ENCODE measurements around the gene MIER3.
"Not testable (repeated sequence)": the region's sequence is repeated elsewhere in the genome, so short reads cannot be mapped to it uniquely, and the experiment has no call there.

Gene MIER3, protein sequence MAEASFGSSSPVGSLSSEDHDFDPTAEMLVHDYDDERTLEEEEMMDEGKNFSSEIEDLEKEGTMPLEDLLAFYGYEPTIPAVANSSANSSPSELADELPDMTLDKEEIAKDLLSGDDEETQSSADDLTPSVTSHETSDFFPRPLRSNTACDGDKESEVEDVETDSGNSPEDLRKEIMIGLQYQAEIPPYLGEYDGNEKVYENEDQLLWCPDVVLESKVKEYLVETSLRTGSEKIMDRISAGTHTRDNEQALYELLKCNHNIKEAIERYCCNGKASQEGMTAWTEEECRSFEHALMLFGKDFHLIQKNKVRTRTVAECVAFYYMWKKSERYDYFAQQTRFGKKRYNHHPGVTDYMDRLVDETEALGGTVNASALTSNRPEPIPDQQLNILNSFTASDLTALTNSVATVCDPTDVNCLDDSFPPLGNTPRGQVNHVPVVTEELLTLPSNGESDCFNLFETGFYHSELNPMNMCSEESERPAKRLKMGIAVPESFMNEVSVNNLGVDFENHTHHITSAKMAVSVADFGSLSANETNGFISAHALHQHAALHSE

DNA sequence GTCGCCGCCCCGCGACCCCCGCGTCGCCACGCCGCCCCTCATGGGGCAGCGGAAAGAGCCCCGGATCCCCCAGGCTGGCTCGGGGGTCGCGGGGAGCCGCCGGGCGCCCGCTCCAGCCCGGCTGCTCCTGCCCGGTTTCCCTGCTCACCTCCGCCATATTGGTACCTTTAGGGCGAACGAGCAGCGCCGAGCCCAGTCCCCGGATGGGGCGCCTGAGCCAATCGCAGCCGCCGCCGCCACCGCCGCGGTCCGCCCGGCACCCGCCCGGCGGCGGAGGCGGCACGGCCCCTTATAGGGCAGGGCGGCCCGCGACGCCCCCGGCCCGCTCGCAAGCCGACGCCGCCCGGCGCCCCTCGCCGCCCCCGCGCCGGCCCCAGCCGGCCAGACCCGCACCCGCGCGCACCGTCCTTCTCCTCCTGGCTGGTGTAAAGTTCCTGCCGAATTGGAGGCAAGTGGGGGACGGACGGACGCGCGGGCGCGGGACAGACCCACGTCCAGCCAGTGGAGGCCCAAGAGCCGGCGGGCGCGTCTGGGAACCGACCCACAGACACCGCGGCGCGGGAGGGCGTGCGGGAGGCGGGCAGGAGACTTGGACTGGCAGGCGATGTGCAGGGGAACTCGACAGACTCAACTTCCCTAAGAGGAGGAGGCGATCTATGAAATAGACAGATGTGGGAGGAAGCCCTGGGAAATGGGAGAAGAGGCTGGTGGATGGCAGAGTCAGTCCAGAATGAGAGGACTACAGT lies at the start of gene MIER3:
Gene MIER3 (minus strand): TSS at position 178 of the 746 bp plus-strand sequence. CDS start 21 bp downstream, at position 157.
- peak; percentile 71 for DNase-seq (ENCODE audit: low read depth, low spot score)

DNA sequence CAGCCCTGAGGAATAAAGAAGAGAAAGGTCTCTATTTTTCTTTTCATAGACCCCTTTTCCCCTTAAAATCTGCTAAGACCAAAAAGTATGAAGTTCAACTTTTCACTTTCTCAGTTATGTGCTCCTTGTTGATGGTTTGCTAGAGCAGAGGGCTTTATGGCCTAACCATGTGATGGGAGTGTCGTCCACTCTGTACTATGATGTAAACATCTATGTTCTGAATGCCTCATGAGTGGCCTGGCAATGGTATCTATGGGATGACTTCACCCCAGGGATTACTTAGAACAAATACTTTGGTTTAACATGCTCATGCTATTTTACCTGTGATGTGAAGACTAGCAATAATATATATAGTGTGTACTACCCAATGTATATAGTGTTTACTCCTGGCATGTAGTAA lies 43.7 kb upstream of the MIER3 start:
- no peak for DNase-seq (ENCODE audit: low read depth, low spot score)

DNA sequence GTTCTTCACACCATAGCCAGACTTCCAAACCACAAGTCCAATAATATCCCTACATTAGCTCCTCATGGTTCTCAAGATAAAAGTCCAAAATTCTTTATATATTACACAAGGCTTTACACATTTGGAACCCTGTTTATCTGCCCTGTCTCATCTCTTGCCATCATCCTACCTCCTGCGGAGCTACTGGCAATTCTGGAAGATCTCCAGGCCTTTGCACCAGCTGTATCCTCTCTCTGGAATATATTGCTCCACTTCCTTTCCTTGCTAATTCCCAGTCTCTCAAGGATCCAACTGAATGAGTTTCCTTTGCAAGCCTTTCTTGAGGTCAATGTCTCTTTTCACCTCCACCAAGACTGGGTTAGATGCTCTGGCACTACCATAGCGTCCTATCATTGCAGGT lies 41.3 kb upstream of the MIER3 start:
- DNase-seq (ENCODE audit: low read depth, low spot score): no peak

DNA sequence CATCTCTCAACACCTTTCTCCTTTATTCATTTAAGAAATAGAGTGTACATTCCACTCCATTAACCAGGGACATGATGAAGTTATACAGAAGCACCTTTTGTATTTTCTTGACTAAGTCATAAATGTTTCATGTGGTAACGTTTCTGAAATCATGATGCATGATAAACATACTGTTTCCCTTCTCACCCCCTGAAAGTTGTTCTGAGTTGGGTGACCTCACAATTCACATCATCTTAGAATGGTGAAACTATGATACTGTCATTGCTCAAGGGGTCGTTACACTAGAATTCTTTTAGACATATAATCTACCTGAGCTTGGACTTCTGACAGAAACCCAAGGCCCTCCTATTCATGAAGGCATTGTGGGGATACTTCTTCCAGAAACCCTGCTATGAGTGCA lies 37.8 kb upstream of the MIER3 start:
- no peak for DNase-seq (ENCODE audit: low read depth, low spot score)

DNA sequence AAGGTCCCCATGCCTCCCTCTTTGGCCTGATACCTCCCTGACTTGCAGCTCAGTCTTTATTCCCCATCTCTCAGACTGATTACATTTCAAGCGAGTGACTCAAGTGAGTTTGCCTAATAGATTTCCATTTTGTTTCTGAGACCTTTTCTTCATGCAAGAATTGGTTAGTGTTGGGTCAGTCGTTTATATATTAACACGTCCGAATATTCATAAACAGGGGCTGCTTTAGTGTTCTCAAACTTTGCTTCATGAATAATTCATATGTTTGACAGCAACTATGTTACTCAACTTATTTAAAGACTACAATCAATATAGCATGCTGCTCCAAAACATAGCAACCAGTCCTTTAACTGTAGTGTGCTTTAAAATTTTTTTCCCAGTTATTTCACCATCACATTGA lies 36.6 kb upstream of the MIER3 start:
- no peak for DNase-seq (ENCODE audit: low read depth, low spot score)

DNA sequence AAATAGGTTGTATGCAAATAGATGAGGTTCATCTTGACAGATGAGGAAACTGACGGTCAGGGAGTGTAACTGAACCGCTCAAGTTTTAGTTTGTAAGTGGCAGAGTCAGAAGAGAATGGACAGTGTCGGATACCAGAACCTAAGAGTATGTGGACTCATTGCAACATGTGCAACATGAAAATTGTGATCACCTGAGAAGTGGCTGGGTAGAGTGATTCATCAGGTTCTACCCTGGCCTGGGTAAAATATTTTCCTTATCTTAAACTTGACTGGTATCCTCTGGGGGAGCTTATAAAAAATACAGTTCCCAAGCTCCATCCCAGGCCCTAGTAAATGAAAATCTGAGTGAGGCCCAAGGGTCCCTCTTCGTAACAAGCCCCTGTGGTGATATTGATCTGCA lies 35.2 kb upstream of the MIER3 start:
- DNase-seq (ENCODE audit: low read depth, low spot score): no peak

DNA sequence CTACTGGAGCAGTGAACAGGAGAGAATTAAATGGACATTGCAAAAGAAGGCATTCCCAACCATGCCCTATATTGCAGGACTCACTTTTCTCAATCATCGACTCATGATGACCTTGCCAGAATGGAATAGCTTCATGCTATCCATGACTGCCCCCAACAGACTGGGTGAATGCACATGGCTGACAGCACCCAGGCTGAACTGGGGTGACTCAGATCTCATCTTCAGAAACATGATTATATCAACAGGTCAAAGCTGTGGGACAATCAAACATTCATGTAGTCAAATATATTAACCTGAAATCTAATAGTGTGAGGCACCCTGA lies 34.7 kb upstream of the MIER3 start:
- no peak for DNase-seq (ENCODE audit: low read depth, low spot score)

DNA sequence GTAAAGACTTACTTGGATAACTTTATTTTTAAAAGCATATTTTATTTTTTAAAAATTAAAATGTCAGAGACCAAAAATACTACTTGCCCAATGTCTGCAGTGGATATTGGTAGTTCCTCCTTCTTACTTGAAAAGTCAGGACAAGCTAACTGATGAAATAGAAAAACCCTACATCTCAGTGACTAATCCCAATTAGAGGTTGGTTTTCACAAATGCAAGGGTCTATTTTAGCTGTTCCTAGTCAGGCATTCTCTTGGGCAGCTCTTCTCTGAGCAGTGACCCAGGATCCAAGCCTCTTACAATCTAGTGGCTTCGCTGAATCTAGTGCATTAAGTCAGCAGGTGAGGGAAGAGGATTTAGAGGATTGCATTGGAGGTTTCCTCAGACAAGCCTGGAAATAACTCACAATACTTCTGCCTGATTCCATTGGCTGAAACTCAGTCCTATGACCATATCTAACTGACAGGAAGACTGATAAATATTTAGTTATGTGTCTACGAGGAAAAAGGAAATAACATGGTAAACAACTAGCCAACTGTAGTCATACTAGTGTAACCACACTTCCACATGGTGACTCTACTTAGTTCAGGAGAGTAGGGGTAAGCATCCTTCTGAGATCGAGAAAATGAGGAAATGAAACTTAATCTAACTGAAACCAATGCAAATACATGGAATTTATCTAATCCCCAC lies 34.2 kb upstream of the MIER3 start:
- DNase-seq (ENCODE audit: low read depth, low spot score): no peak

DNA sequence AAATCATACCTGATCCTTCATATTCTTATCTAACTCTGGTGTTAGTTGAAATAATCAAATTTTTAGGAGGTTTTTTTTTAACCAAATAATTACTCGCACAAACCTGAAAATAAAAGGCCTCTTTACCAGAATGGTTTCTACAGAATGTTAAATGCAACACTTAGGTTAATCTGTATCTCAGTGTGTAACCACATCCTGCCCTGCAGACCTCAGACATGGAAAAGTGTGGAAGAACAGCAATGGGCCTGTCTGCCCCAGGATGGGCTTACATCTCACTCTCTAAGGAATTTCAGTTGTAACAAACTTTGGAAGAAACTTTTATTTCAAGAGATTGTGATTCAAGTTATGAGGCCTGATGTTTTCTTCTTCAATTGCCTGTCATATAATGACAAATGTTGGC lies 32.5 kb upstream of the MIER3 start:
- no peak for DNase-seq (ENCODE audit: low read depth, low spot score)

DNA sequence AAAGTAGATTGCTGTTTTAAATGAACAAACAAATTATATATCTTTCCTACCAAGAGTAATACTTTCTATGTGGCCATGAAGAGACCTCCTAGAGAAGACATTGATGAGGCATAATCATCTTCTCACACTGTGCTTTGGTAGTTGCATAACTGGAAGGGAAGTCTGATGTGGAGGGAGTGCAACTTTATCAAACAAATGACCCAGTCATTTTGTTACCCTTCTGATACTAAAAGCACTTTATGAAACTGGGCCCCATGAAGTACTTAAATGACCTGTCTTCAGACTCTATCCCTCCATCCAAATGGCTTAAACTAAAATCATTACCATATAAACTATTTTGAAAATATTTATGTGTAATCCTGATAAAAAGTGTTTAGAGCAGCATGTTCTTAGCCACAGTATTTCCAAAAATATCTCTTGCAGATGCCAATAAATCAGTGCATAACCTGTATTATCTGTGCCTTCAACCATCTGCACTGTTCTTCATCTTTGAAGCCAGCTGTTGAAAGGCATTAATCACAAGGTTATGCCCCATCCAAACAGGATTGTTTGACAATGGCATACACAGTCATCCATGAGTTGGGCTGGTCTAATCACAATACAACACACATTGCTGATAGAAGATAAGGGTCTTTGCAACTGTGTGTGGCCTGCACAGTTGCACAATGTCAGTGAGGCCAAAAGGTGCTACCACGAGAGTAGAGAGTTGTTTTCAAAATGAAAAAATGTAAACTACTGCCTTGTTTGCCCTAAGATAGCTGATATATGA lies 31.9 kb upstream of the MIER3 start:
- no peak for DNase-seq (ENCODE audit: low read depth, low spot score)

DNA sequence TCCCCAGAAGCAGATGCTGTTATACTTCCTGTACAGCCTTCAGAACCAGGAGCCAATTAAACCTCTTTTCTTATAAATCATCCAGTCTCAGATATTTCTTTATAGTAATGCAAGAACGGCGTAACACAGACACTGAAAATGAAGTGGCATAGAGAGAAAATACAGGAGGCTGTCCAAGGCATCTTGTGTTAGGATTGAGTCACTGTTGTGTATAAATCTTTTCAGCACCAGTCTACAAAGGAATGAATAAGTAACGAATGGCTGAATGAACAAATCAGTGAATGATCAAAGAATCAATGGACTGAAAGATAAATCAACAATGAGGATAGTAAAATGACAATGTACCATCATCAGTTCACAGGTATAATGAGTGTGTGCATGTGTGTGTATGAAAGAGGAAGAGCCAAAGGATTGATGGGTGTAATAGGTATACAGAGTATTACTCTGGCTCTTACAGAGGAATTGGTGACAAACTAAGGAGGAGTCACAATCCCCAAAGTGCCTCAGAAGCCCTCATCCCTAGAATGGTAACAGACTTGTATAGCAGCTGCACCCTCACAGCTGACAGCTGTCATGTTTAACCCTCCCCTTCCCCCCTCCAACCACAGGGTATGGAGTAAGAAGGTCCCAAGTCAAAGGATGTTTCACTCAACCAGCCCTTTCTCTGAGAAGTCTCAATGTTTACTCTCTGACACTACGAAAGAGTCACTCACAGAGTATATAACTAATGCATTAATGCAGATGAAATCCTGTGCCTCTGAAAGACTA lies 29.8 kb upstream of the MIER3 start:
- DNase-seq (ENCODE audit: low read depth, low spot score): no peak

DNA sequence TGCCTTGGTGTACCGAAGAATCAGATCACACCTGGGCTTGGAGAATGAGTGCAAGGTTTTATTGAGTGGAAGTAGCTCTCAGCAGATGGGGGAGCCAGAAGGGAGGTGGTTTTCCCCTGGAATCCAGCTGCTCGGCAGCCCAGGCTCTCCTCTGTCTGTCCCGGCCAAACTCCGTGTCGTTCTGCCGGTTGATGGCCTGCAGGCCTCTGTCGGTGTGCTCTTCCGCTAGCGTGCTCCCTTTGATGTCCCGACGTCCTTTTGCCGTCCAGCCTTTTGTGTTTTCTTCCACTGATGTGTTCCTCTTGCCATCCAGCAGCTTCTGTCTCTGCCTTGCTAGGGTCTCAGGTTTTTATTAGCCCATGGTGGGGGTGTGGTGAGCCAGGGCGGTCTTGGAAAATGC lies 28.0 kb upstream of the MIER3 start:
- peak; percentile 31 for DNase-seq (ENCODE audit: low read depth, low spot score)

DNA sequence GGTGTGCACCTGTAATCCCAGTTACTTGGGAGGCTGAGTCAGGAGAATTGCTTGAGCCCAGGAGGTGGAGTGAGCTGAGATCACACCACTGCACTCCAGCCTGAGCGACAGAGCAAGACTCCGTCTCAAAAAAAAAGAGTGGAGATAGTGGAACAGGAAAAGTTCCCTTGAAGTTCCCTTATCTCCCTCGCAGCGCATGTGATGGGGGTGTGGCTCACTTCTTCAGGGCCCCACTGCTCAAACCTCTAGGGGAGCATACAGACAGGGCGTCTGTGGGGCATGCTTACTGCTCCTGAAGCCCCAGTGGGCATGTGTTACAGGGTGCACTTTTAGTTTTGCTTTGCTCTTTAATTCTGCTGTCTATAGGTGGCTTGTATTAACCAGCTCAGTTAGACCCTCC lies 27.6 kb upstream of the MIER3 start:
- not testable (repeated sequence) for DNase-seq (ENCODE audit: low read depth, low spot score)

DNA sequence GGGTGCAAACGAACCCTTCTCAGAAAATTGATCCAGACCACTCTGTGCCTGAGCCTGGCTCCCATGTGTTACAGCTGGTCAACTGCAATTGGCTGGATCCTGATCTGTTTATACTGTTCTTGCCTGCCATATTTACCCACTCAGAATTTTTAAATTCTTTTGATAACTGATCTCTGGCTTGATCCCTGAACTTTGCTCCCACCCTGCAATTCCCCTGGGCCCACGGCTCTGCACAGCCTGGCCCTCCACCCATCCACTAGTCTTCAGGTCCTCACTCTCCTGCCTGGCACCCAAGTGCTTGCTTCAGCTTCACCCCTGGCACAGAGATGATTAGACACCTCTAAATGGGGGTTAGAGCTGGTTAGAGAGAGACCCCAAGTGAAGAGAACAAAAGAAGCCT lies 25.9 kb upstream of the MIER3 start:
- DNase-seq (ENCODE audit: low read depth, low spot score): no peak

DNA sequence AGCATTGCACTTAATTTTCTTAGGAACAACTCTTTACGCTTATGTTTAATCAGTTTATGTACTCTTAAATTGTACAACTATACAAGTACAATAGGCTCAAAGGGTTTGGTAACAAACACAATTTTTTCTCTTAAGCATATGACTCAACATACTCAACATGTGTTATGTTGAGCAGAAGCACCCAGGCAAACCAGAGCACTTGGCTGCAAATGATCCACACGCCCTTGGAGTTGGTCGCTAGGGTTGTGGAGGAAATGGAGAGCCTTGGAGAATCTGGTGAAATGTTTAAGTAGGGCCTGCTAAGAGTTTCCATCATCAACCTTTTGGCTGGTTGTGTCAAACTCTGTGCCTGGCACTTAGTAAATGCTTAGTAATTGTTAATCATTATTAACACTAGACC lies 25.1 kb upstream of the MIER3 start:
- no peak for DNase-seq (ENCODE audit: low read depth, low spot score)

DNA sequence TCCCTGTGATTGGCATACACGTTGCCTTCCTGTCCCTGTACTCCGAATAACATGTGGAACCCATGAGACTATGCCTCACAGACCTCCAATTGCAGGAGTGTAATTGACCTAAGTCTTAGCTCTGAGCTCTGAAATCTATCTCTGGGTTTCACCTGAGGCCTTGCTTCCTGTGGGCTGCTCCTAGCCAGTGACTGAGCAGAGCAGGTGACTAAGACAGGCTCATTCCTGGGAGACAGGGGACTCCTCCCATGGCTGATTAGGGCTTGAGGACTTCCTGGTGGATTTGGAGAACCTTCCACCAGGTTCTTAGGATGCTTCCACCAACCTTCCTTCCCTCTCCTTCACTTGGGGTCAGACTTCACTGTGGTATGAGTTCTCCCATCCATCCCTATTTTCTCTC lies 22.3 kb upstream of the MIER3 start:
- DNase-seq (ENCODE audit: low read depth, low spot score): no peak

DNA sequence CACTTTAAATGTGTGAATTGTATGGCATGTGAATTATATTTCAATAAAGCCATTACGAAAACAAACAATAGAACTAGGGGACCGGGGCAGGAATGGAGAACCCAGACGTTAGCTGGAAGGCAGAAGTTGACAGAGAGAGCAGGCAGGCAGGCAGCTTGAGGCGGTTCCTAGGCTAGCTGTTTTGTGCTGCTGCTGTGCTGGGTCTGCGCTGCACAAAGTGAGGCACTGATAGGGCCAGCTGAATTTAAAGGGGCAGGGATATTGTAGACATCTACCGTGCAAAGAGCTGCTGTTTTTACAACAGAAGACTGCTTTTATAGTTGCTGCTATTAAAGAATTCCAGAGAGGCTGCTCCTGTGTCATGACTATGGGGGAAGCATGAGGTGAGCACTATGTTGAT lies 21.6 kb upstream of the MIER3 start:
- no peak for DNase-seq (ENCODE audit: low read depth, low spot score)

DNA sequence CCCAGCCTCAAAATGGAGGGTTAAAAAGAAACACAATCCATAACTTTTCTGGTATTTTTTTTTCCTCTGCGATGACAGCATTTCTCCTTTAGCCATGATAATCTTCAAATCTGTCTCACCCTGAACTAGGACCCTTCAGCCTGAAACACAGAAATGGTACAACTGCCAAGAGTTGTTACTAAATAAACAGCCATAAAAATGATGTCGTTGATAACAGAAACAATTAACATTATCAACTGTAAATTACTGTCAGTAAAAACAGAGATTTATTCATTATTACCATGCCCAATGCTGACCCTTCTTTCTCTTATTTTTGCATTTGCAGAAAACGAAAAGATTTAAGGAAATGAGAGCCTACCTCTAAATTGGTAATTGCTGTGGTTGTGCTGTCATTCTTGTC lies 19.4 kb upstream of the MIER3 start:
- DNase-seq (ENCODE audit: low read depth, low spot score): no peak

DNA sequence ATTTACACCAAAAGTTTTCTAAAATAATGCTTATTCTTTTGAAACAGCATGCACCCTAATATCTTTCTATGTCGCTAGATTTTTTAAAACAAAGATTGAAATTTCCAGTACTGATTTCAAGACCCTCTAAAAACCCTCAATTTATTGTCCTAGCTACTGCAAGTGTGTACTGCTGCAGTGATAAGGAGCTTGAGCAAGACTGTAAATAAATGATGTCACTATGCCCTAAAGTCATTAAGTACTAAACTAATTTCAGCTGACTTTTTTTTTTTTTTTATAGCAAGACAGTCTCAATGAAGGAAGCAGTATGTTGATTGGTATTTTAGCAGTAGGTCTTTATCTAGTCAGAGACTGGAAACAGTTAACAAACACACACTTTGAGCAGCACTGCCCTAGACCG lies 12.2 kb upstream of the MIER3 start:
- no peak for DNase-seq (ENCODE audit: low read depth, low spot score)

DNA sequence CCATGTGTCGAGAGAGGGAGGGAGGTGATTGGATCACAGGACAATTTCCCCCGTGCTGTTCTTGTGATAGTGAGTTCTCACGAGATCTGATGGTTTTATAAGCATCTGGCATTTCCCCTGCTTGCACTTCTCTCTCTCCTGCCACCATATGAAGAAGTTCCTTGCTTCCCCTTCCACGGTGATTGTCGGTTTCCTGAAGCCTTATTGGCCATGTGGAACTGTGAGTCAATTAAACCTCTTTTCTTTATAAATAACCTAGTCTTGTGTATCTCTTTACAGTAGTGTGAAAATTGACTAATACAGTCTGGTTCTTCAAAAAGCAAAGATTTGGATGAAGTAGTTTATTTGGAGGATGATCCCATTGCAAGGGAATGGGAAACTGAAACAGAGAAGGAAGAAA lies 11.3 kb upstream of the MIER3 start:
- DNase-seq (ENCODE audit: low read depth, low spot score): no peak

DNA sequence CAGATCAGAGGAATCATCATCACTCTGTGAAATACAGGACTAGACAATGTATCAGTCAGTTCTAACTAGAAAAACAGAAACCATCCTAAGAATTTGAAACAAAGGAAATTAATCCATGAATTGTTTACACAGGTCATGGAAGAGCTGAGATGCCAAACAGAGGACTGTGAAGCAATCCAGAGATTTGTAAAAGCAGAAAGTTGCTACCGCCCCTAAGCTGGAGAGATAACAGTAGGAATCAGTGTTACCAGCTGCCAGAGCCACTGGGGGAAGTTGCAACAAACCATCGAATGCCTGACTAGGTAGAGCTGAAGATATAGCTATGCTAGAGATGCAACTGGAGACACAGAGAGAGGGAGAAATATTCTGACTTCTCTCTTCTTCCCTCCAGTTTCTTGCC lies 10.4 kb upstream of the MIER3 start:
- no peak for DNase-seq (ENCODE audit: low read depth, low spot score)
